ENCODE results near the gene SLC16A5. TPM values are rescaled to one million over a fixed set of nuclear protein-coding genes. Genes with fewer than 3 reads are reported as not detected.

The SLC16A5 gene
- total RNA-seq, 4 donors from 2014 or later = 41.1 to 101 (median 62.6) TPM

GRCh38 chr17:75073618-75074047 is 14.1 kb upstream of the SLC16A5 start:
- intact Hi-C loops (cut with DNase I; ENCODE audit: low total_unique reads) = no loop called here
- no peak for DNase-seq (ENCODE audit: low spot score in 2 of 2)
- WGBS, 2 donors = 47 to 62% methylated on average over 5 of the region's 5 CpGs

GRCh38 chr17:75074532-75074931 is 13.2 kb upstream of the SLC16A5 start:
- TF ChIP-seq POLR2A (IDR thresholded peaks at IDR 0.05) (no peak), CTCF (IDR thresholded peaks at IDR 0.05) (no peak)
- intact Hi-C loops (cut with DNase I; ENCODE audit: low total_unique reads) = no loop called here

More at GRCh38 chr17:75073618-75074047, 14.1 kb upstream of the SLC16A5 start:
- no peak overlapping the region for H3K4me3 ChIP-seq (ENCODE audit: low read depth, poor library complexity, severe bottlenecking)
- TF ChIP-seq POLR2A (IDR thresholded peaks at IDR 0.05) (no peak), CTCF (IDR thresholded peaks at IDR 0.05) (no peak)

GRCh38 chr17:75075597-75076336 is 12.0 kb upstream of the SLC16A5 start:
- DNase-seq (ENCODE audit: low spot score in 2 of 2) = no peak
- no peak for TF ChIP-seq CTCF (IDR thresholded peaks at IDR 0.05)
- intact Hi-C loops (cut with DNase I; ENCODE audit: low total_unique reads) = no loop called here
- no peak overlapping the region for H3K4me3 ChIP-seq (ENCODE audit: low read depth, poor library complexity, severe bottlenecking)
- WGBS, 2 donors = 48 to 51% methylated on average over 4 of the region's 4 CpGs

More at GRCh38 chr17:75074532-75074931, 13.2 kb upstream of the SLC16A5 start:
- WGBS, 2 donors = 75 to 87% methylated on average over 14 of the region's 14 CpGs
- no peak overlapping the region for H3K4me3 ChIP-seq (ENCODE audit: low read depth, poor library complexity, severe bottlenecking)
- no peak for DNase-seq (ENCODE audit: low spot score in 2 of 2)

- no peak for DNase-seq (ENCODE audit: low spot score in 2 of 2)
- intact Hi-C loops (cut with DNase I; ENCODE audit: low total_unique reads) = no loop called here
Measured at GRCh38 chr17:75077072-75077495, 10.7 kb upstream of the SLC16A5 start.

GRCh38 chr17:75077496-75078283 is 10.1 kb upstream of the SLC16A5 start:
- DNase-seq (ENCODE audit: low spot score in 2 of 2) = no peak
- no peak overlapping the region for H3K4me3 ChIP-seq (ENCODE audit: low read depth, poor library complexity, severe bottlenecking)
- WGBS, 2 donors = 7 to 24% methylated on average over 13 to 43 of the region's 53 CpGs
- intact Hi-C loops (cut with DNase I; ENCODE audit: low total_unique reads) = no loop called here
- TF ChIP-seq POLR2A (IDR thresholded peaks at IDR 0.05) (no peak), CTCF (IDR thresholded peaks at IDR 0.05) (no peak)

More at GRCh38 chr17:75077072-75077495, 10.7 kb upstream of the SLC16A5 start:
- TF ChIP-seq CTCF (IDR thresholded peaks at IDR 0.05) = no peak
- no peak for TF ChIP-seq POLR2A (IDR thresholded peaks at IDR 0.05)
- 58 to 64% methylated on average over 19 to 21 of the region's 30 CpGs for WGBS, 2 donors
- no peak overlapping the region for H3K4me3 ChIP-seq (ENCODE audit: low read depth, poor library complexity, severe bottlenecking)
